ENCODE data around the gene OBP2B. TPM values are rescaled to one million over a fixed set of nuclear protein-coding genes. Genes with fewer than 3 reads are reported as not detected.
A peak's percentile ranks its signal among the peaks of the same experiment; 100 is the strongest.
"Not testable (repeated sequence)": the region's sequence is repeated elsewhere in the genome, so short reads cannot be mapped to it uniquely, and the experiment has no call there.

The OBP2B gene
- total RNA-seq, 1 donor from 2014 or later: not detected

DNA sequence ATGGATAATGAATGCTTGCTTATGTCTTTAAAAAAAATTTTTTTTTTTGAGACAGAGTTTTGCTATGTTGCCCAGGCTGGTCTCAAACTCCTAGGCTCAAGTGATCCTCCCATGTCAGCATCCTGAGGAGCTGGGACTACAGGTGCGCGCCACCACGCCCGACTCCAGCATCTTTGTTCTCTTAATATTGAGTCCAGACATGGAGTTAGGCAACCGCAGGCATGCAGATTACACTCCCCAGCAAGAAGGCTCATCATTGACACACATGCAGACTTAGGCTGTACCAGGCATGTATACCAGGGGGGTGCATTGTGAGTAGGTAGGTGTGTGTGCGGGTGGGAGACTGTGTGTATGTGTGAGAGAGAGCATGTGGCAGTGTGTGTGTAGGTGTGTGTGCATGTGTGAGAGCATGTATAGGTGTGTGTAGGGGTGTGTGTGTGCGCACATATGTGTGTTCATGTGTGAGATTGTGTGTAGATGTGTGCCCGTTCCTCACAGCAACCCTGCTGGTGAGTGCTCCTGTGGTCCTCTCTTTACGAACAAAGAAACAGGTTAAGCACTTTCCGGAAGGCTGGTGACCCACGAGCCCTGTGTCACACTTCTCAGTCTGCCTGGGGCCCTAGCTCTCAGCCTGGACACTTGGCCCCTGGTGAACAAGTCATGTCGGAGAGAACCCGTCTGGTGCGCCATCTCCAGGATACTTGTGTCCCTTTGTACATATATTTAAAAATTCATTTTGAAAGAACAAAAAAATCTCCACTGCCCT is 6.2 kb downstream of the OBP2B start:
- DNase-seq (ENCODE audit: low read depth in 2 of 2): no peak

DNA sequence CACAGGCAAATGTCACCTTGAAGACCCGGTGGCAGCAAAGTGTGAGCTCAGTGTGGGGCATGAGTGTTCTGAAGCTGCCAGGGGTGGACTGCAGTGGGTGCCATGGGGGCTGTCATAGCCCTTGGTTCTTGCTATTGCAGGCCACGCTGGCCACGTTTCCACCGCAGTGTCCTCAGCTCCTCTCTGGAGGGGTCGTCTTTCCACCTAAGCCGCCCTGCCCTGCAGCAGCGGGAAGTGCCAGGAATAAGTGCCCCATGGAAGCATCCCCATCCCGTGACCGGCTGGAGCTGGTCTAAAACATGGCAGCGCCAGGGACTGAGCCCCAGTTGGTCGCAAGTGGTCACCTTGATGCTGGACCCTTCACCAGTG is 6.9 kb downstream of the OBP2B start:
- DNase-seq (ENCODE audit: low read depth in 2 of 2): no peak

DNA sequence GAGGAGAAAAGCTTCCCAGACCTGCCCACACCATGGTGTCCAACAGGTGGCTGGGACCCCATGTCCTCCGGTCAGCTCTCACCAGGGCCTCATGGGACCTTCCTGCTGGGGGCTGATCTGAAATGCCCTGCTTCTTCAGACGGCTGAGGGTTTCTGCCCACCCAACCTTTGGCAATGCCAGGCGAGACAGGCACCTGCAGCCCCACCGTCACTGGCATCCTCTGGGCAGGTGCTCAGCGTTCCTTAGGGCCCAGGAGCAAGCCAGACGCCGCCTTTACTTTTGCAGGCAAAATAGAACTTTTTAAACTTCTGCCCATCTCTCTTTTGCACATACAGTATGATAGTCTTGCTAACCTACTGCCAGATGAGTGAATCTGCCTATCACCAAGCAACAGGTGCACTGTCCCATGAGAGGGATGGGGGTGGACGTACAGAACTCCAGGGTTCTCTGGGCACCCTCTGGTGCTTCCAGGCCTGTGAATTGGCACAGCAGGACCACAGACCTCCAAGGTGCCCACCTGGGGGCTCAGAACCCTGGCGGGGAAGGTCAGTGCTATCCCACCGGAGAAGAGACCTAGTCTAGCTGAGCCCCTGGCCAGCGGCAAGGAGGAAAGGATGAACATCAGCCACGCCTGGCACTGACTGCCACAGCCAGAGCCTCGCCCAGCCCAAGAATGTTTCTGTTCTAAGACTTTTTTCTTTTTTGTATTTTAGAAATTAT is 7.5 kb downstream of the OBP2B start:
- DNase-seq (ENCODE audit: low read depth in 2 of 2): no peak

DNA sequence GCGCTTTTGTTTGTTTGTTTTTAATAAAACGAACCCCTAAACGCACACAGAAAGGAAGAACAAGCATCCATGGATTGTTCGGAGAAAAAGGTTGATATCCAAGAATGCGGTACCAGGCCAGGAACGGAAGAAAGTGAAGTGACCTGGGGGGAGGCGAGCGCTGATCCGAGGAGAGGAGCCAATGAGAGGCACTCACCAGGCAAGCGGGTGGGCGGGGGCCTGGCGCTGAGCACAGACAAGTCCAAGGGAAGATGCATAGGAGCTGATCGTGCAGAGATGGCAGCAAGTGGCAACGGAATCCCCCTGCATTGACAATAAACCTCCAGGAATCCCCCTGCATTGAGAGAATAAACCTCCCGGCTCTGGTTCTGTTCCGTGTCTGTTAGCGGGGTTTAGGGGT is 8.4 kb downstream of the OBP2B start:
- no peak for DNase-seq (ENCODE audit: low read depth in 2 of 2)

DNA sequence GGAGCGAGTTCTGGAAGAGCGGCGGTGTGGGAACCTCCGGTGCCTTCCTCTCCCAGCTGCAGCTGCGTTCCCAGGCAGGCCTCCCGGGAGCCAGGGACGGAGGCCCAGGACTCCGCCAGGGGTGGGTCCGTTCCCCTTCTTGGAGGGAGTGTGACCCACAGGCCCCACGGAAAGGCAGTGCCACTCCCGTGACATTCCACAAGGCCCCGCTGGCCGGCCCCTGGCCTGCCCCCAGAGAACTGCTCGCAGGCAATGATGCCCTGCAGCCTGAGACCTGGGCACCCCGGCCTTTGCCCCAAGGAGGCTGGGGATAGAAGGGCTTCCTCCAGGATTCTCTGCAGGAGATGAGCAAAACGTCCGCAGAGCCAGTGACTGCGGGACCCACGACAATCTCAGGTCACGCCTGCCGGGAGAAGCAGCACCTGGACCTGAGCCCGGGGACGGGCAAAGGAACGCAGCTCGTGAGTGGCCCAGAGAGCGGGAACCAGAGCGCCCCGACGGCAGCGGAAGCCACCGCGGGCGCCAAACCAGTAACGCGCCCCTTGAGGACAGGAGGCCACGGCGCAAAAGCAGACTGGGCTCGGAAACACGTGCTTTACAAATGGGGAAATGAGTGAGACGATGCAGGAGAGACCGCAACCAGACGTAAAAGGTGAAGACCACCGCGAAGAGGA is 9.3 kb downstream of the OBP2B start:
- DNase-seq (ENCODE audit: low read depth in 2 of 2): no peak

DNA sequence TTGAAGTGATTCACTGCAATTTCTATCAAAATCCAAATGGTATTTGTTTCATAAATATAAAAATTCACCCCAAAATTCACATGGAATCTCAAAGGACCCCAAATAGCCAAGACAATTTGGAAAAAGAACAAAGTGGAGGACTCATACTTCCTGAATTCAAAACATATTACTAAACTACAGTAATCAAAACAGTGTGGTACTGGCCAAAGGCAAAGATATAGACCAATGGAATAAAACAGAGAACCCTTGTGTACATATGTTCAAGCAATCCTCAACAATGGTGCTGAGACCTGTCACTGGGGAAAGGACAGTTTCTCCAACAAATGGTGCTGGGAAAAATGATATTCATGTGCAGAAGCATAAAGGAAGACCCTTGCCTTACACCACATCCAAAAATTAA is 14.0 kb downstream of the OBP2B start:
- no peak for DNase-seq (ENCODE audit: low read depth in 2 of 2)

DNA sequence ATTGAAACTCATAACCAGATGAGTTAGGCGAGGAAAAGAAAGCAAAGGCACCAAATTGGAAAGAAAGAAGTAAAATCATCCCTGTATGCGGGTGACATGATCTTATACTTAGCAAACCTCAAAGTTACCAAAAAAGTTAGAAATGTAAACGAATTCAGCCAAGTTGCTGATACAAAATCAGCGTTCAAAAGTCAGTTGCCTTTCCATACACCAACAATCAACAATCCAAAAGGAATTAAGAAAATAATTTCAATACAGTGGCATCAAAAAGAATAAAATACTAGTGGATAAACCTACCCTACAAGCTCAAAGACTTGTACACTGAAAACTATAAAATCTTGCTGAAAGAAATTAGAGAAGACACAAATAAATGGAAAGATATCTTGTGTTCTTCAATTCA is 14.5 kb downstream of the OBP2B start:
- DNase-seq (ENCODE audit: low read depth in 2 of 2): no peak

DNA sequence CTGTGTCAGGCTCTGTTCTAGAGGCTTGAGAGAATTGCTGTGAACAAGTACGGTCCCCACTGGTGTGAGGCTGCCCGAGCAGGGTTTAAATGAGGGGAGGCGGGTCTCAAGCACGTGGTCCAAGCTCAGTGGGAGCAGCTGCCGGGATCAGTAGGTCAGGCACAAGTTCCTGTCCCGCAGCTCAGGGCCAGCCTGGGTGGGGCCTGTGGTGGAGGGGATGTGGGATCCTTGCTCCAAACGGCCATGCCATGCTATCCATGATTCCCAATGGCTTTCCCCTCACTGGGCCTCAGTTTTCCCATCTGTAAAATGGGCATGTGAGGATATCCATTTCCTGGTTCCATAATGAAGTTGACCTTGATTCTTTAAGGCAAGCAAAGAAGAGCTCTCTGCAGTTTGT is 17.1 kb downstream of the OBP2B start:
- no peak for DNase-seq (ENCODE audit: low read depth in 2 of 2)

DNA sequence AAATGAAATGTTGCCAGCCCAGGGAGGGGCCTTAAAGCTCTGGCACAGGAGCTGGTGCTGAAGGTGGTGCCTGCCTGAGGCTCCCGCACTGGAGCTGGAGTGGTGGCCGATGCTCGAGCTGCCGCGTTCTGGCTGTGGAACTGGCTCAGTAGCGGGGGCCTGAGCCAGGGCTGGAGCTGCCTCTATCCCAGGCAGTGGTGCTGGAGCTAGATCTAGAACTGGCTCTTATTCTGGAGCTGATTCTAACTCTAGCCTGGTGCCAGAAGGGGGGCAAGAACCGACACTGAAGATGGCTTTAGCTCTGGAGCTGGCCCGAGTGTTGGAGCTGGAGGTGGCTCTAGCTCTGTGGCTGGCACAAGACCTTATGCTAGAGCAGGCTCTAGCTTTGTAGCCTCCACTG is 19.2 kb downstream of the OBP2B start:
- no peak for DNase-seq (ENCODE audit: low read depth in 2 of 2)

DNA sequence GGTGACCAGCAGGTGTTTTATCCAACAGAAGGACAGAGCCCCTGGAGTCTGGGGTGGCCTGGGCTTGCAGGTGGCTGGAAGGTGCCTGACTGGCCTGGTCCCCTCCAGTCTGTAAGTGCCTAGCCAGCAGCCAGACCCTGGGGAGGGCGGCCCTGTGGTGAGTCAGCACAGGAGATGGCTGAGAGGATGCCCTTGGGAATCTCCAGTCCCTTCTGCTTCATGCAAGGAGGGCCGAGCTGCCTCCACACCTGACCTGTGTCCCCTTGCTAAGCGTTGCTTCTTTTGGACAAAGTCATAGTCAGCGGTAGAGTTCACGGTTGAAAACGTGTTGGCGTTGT is 20.2 kb downstream of the OBP2B start:
- no peak for DNase-seq (ENCODE audit: low read depth in 2 of 2)

DNA sequence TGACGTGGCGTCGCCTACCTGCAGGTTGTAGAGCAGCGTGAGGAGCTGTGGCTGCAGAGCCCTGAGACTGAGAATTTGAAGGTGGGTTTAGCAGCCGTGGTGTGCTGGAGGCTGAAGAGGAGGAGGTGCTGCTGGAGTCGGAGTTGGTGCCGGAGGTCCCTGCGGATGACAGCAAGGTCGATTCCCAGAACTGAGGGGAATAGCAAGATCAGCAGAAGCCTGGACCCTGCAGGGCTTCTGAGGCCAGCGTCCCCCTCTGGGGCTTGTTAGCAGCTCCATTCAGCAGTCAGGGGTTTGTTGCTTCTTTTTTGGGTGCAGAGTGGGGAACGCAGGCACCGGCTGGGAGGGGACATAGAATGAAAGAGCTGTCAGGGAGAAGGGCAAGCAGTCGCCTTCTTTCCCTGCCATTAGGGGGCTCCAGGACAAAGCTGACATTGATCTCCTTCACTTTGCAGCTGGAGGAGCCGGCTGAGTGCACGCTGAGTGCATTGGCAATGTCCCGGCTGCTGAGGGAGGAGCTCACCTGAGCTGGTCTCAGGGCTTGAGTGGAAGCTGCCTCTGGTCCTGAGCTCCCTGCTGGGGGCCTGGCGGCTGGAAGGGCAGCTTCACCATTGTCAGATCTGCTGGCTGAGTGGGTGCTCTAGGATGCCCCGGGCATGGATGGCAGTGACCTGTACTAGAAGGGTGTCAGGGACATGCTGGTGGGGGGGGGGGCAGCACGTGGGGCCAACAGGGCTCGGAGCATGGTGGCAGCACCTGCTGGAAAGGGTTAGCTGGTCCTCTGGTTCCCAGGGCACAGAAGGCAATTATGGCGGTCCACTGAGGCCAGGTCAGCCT is 20.8 kb downstream of the OBP2B start:
- peak; percentile 15 to 25 for DNase-seq (ENCODE audit: low read depth in 2 of 2)

DNA sequence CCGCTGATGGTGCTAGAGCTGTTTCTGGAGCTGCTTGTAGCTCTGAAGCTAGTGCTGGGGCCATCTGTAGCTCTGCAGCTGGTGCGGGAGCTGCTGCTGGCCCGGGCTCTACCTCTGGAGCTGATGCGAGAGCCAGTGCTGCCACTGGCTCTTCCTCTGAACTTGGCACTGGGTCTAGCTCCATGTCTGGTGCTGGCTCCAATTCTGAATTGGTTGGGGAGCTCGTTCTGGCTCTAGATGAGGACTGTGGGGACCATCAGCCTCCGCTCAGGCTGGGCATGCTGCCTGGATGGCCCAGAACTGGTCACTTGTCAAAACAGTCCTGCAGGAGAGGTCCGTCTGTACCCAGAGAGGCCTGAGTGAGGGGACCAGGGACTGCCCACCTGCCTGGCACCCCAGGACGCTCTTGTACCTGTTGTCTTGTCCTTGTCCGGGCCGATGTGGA is 21.5 kb downstream of the OBP2B start:
- no peak for DNase-seq (ENCODE audit: low read depth in 2 of 2)

DNA sequence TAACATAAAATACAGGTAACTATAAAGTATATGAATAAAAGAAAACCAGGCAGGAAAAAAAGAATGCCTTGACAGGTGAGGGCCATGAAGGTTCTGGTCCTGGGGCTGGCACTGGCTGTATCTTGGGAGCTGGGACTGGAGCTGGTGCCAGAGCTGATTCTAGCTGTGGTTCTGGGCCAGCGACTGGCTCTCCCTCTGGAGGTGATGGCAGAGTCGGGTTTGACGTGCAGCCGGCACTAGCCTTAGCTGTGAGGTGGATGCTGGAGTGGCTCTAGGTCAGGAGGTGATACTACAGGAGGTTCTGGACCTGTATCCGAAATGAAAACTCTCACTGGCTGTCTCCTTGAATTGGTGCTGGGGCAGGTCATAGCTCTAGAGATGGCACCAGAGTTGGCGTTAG is 22.3 kb downstream of the OBP2B start:
- DNase-seq (ENCODE audit: low read depth in 2 of 2): no peak

DNA sequence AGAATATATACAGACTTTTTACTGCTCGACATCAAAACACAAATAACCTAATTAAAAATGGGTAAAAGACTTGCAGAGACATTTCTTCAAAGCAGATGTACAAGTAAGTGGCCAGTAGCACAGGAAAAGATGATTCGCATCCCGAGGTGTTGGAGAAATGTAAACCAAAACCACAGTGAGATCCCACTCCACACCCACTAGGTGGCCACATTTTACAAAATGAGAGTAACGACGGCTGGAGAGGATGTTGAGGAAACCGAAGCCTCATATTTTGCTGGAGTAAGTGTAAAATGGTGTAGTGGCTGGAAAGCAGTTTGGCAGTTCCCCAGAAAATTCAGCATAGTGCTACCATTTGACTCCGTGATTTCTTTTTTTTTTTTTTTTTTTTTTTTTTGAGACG is 24.1 kb downstream of the OBP2B start:
- peak; percentile 74 to 90 for DNase-seq (ENCODE audit: low read depth in 2 of 2)

DNA sequence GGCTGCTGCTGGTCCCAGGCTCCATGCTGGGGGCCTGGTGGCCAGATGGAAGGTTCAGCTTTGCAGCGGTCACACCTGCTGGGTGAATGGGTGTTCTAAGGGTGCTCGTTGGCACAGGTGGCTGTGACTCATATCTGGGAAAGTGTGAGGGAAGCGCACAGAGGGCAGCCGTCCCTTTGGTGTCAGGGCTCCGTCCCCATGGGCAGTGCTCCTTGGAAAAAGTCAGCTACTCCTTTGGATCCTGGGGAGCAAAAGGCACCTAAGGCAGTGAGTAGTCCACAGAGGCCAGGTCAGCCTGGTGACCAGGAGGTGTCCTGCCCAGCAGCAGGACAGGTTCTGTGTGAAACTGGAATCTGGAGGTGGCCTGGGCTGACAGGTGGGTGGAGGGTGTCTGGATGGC is 26.9 kb downstream of the OBP2B start:
- no peak for DNase-seq (ENCODE audit: low read depth in 2 of 2)

DNA sequence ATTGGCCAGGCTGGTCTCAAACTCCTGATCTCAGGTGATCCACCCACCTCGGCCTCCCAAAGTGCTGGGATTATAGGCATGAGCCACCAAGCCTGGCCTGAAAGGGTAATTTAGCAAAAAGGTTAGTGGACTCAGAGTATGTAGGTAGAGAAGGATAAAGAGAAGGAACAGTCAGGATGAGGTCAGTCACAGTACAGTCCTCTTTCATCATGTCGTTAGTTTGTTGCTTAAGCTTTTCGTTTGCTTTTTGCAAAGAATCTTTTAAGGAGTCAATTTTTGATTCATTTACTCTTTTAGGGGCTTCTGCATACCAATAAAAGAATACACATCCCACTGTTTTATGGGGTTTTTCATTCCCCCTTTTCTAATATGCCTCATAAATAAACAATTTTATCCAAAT is 27.5 kb downstream of the OBP2B start:
- no peak for DNase-seq (ENCODE audit: low read depth in 2 of 2)

DNA sequence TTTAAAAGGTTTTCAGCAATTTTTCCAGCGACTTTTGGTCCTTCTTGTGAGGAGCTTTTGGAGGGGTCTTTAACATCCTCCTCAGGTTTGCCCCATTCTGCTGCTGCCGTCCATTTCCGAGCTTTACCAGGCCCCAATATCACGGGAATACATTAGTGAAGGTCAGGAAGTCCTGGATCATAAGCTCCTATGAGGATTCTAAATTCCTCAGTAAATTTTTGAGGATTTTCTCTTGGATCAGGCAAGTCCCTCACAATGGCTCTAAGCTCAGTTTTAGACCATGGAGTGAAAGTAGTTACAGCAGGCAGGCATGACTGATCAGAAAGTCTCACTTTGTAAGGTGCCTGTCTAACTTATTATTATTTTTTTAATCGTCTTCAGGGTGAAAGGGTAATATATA is 28.1 kb downstream of the OBP2B start:
- no peak for DNase-seq (ENCODE audit: low read depth in 2 of 2)

DNA sequence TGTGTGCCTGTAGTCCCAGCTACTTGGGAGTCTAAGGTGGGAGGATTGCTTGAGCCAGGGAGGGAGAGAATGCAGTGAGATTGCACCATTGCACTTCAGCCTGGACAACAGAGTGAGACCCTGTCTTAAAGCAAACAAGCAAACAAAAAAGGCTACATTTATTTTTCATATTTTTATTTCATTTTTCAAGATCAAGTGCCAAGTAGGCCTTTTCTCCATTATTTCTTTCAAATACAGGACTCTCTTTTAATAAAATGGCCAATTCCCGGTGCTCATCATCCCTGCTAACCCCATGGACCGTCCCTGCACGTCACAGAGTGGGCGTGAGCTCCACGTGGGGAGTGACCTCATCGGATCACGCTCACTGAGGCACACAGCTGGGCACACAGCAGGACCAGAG is 36.0 kb downstream of the OBP2B start:
- no peak for DNase-seq (ENCODE audit: low read depth in 2 of 2)

DNA sequence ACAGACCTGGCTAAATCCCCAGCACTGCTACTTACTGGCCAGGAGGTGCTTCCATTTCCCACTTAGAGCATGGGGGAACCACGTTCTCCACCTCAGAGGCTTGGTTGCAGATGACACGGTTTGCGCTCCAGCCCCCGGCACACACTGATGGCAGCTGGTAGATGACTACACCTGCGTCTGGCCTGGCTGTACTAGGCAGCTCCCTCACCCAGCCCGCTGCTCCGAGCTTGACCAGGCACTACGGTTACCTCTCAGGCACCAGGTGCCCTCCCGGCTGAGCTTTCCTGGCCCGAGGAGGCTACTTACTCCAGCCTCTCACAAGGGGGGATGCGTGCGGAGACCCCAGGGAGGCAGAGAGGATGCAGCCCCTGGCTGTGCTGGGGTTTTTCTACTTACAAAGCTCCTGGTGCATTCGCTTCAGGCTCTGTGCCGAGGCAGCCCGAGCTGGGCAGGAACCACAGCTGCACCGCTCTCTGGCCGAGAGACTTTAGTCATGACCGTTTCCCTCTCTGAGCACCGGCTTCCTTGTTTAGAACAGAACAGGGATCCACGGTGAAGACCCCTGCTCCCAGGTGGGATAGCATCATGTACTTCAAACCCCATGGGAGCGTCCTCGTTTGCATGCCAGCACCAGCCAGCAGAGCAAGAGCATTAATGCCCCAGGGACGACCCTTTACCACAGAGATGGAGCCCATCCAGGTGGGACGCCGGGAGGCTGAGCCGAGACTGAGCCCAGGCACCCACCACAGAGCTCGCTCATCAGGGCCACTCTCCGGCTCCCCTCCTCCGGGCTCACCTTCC is 37.7 kb downstream of the OBP2B start:
- no peak for DNase-seq (ENCODE audit: low read depth in 2 of 2)

DNA sequence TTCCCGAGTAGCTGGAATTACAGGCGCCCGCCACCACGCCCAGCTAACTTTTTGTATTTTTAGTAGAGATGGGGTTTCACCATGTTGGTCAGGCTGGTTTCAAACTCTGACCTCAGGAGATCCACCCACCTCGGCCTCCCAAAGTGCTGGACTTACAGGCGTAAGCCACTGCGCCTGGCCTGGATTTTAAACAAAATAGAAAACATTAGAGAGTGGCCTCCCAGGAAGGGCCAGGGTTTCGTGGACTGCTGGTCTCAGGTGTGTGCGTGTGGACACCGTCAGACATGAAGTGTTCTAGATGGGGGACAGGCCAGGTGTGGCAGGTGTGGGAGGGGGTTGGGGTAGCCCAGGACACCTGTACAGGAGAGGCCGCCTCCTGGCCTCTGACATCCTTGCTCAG is 38.3 kb downstream of the OBP2B start:
- no peak for DNase-seq (ENCODE audit: low read depth in 2 of 2)

DNA sequence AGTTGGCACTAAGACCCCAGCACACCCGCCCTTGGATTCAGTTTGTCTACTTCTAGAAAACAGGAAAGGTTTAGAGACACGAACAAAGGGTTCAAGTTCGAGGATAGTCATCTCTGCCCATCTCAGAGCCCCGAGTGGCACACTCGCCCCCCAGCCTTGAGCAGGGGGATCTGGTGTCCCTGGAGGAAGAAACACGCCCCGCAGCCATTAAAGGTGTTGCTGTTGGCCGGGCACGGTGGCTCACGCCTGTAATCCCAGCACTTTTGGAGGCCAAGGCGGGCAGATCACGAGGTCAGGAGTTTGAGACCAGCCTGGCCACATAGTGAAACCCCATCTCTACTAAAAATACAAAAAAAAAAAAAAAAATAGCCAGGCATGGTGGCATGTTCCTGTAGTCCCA is 39.4 kb downstream of the OBP2B start:
- not testable (repeated sequence) for DNase-seq (ENCODE audit: low read depth in 2 of 2)

All from lung microvascular endothelial cell (primary cell).